HepG2 (cell line): ENCODE data around the gene SLC25A48. TPM values are rescaled to one million over a fixed set of nuclear protein-coding genes. Genes with fewer than 3 reads are reported as not detected.

ENCODE experiments used
- ATAC-seq: fragments of 200-7000 bp; cut with Tn5 transposase; 3 replicates; pipeline ENCODE4 v1.9.1; 2020; ENCODE audit warnings: mild to moderate bottlenecking, moderate library complexity
- BruUV-seq: library from RNA; stranded (reverse); fragments of 400-500 nt; replicated peaks from 2 replicates; lab custom pipeline; 2021; lab: Mats Ljungman, UMichigan
- CTCF ChIA-PET: fragments of 300-600 bp; formaldehyde crosslinking; extraction: SDS; loops from one replicate; lab custom pipeline; 2021; ENCODE audit warnings: low total read pairs, inconsistent platforms, low intra/inter-chr PET ratio; lab: Yijun Ruan, JAX
- POLR2A ChIA-PET: fragments of 350-600 bp; sonication (Branson Sonifier 250); formaldehyde crosslinking; loops from one replicate; lab custom pipeline; 2020; ENCODE audit warnings: antibody characterized with exemption, inconsistent platforms; lab: Yijun Ruan, JAX
- DNase-seq: peaks from one replicate; pipeline ENCODE4 v3.0.0-alpha.2; 2015; ENCODE audit warnings: low spot score
- FAIRE-seq: peaks from 3 replicates; lab custom pipeline; 2011; peaks lifted over from hg19 to GRCh38; lab: Jason Lieb, UNC
- H2AFZ ChIP-seq: one replicate; pipeline ENCODE4 v1.6.1; 2011; ENCODE audit warnings: low read length, inconsistent platforms
- H3K27ac ChIP-seq: fragments of 300-600 bp; 3 replicates; pipeline ENCODE4 v1.8.0; 2011; ENCODE audit warnings: mixed run types, mild to moderate bottlenecking, mixed read lengths, low read length, inconsistent platforms; ENCODE audit not compliant: insufficient read depth; ENCODE audit errors: extremely low read length
- H3K27me3 ChIP-seq, 2 experiments: fragments of 200-600 bp in 1 of 2; 2 replicates in 1 of 2; 3 replicates in 1 of 2; pipeline versions ENCODE4 v1.6.0 to v1.8.0; 2011; ENCODE audit warnings: low read length in 2 of 2, mild to moderate bottlenecking in 2 of 2, moderate library complexity in 2 of 2, inconsistent platforms in 1 of 2; ENCODE audit not compliant: insufficient read depth in 2 of 2, control insufficient read depth in 1 of 2
- H3K36me3 ChIP-seq, 2 experiments: fragments of 200-600 bp in 1 of 2; replicated peaks in 1 of 2; 2 replicates in 1 of 2; 3 replicates in 1 of 2; pipeline versions ENCODE4 v1.5.1 to v1.8.0; 2011; ENCODE audit warnings: low read length in 2 of 2, inconsistent platforms in 1 of 2; ENCODE audit not compliant: insufficient read depth in 2 of 2, control insufficient read depth in 1 of 2
- H3K4me1 ChIP-seq: 2 replicates; pipeline ENCODE4 v1.5.1; 2012; ENCODE audit warnings: low read length, inconsistent platforms; ENCODE audit not compliant: insufficient read depth
- H3K4me2 ChIP-seq: 2 replicates; pipeline ENCODE4 v1.6.0; 2011; ENCODE audit warnings: low read depth, low read length, inconsistent platforms
- H3K4me3 ChIP-seq, 3 experiments: fragments of 200-600 bp in 1 of 3; sonication (generic), shearing (Covaris generic) in 1 of 3; replicated peaks in 1 of 3; 2 replicates each; pipeline ENCODE4 v1.5.1; 2011 to 2016; ENCODE audit warnings: low read length in 3 of 3, inconsistent platforms in 2 of 3, low read depth in 2 of 3, mild to moderate bottlenecking in 2 of 3, control low read depth in 1 of 3, mixed read lengths in 1 of 3; ENCODE audit not compliant: insufficient read depth in 1 of 3
- H3K79me2 ChIP-seq: one replicate; pipeline ENCODE4 v1.6.1; 2011; ENCODE audit warnings: low read length, inconsistent platforms; ENCODE audit not compliant: insufficient read depth
- H3K9ac ChIP-seq: 2 replicates; pipeline ENCODE4 v1.6.0; 2011; ENCODE audit warnings: mild to moderate bottlenecking, low read depth, low read length, inconsistent platforms; ENCODE audit not compliant: insufficient read depth
- H3K9me3 ChIP-seq: 2 replicates; pipeline ENCODE4 v1.5.1; 2012; ENCODE audit warnings: mild to moderate bottlenecking, low read length
- H4K20me1 ChIP-seq: 2 replicates; pipeline ENCODE4 v1.6.0; 2011; ENCODE audit warnings: inconsistent platforms, mild to moderate bottlenecking, low read length, moderate library complexity; ENCODE audit not compliant: insufficient read depth
- CAMTA2 ChIP-seq: sonication (generic); formaldehyde crosslinking; IDR thresholded peaks from 2 replicates; pipeline ENCODE4 v1.4.0; 2020; ENCODE audit warnings: mild to moderate bottlenecking, missing genetic modification reagents, borderline replicate concordance
- HNF4A ChIP-seq: sonication (generic); formaldehyde crosslinking; IDR thresholded peaks from 2 replicates; pipeline ENCODE4 v1.4.0; 2020; ENCODE audit warnings: missing genetic modification reagents
- NONO ChIP-seq, 2 experiments: fragments of 450-650 bp in 1 of 2; sonication (generic) in 1 of 2; formaldehyde crosslinking in 1 of 2; IDR thresholded peaks in 1 of 2; conservative IDR thresholded peaks in 1 of 2; 2 replicates each; pipeline versions ENCODE4 v1.6.1 to v1.8.0; 2017 to 2022; ENCODE audit warnings: mild to moderate bottlenecking in 1 of 2, missing genetic modification reagents in 1 of 2, moderate library complexity in 1 of 2
- SYNCRIP ChIP-seq: fragments of 200-400 bp; formaldehyde crosslinking; IDR thresholded peaks from 2 replicates; pipeline ENCODE4 v1.6.1; 2018; ENCODE audit warnings: mild to moderate bottlenecking, low read depth, low read length; ENCODE audit not compliant: insufficient read depth
- TBX2 ChIP-seq: sonication (generic); formaldehyde crosslinking; IDR thresholded peaks from 2 replicates; pipeline ENCODE4 v1.5.0; 2020; ENCODE audit warnings: missing genetic modification reagents, mild to moderate bottlenecking, borderline replicate concordance
- TCF12 ChIP-seq, 2 experiments: fragments of 450-650 bp in 1 of 2; sonication (generic) in 1 of 2; formaldehyde crosslinking in 1 of 2; IDR thresholded peaks; 2 replicates each; pipeline versions ENCODE4 v1.6.1 to v1.8.0; 2017 to 2022; ENCODE audit warnings: antibody characterized with exemption in 1 of 2, mild to moderate bottlenecking in 1 of 2, missing genetic modification reagents in 1 of 2, moderate library complexity in 1 of 2
- THYN1 ChIP-seq: sonication (generic); formaldehyde crosslinking; IDR thresholded peaks from 2 replicates; pipeline ENCODE4 v1.8.1; 2023; ENCODE audit warnings: low read depth, mild to moderate bottlenecking, moderate library complexity, missing genetic modification reagents, borderline replicate concordance
- TSC22D2 ChIP-seq: sonication (generic); formaldehyde crosslinking; IDR thresholded peaks from 2 replicates; pipeline ENCODE4 v1.5.1; 2020; ENCODE audit warnings: missing genetic modification reagents, mild to moderate bottlenecking, borderline replicate concordance
- ZBTB7A ChIP-seq: sonication (generic); formaldehyde crosslinking; IDR thresholded peaks from 2 replicates; pipeline ENCODE4 v1.8.0; 2022; ENCODE audit warnings: mild to moderate bottlenecking, missing genetic modification reagents
- ZFAT ChIP-seq: sonication (generic); formaldehyde crosslinking; conservative IDR thresholded peaks from 2 replicates; pipeline ENCODE4 v1.8.1; 2023; ENCODE audit warnings: missing genetic modification reagents, inconsistent platforms
- ZNF20 ChIP-seq: sonication (generic); formaldehyde crosslinking; IDR thresholded peaks from 2 replicates; pipeline ENCODE4 v1.4.0; 2020; ENCODE audit warnings: mild to moderate bottlenecking, moderate library complexity, missing genetic modification reagents
- ZNF460 ChIP-seq: sonication (generic); formaldehyde crosslinking; IDR thresholded peaks from 2 replicates; pipeline ENCODE4 v1.5.1; 2020; ENCODE audit warnings: missing genetic modification reagents, mild to moderate bottlenecking, borderline replicate concordance
- ZNF543 ChIP-seq: sonication (generic); formaldehyde crosslinking; IDR thresholded peaks from 2 replicates; pipeline ENCODE4 v1.4.0; 2020; ENCODE audit warnings: mild to moderate bottlenecking, missing genetic modification reagents
- ZNF567 ChIP-seq: sonication (generic); formaldehyde crosslinking; IDR thresholded peaks from 2 replicates; pipeline ENCODE4 v1.8.1; 2023; ENCODE audit warnings: mild to moderate bottlenecking, missing genetic modification reagents, borderline replicate concordance
- ZNF605 ChIP-seq: sonication (generic); formaldehyde crosslinking; IDR thresholded peaks from 2 replicates; pipeline ENCODE4 v1.8.0; 2022; ENCODE audit warnings: mild to moderate bottlenecking, missing genetic modification reagents
- ZNF800 ChIP-seq: sonication (generic); formaldehyde crosslinking; IDR thresholded peaks from 2 replicates; pipeline ENCODE4 v1.4.0; 2020; ENCODE audit warnings: missing genetic modification reagents
- ZNF841 ChIP-seq: sonication (generic); formaldehyde crosslinking; IDR thresholded peaks from 2 replicates; pipeline ENCODE4 v1.8.1; 2023; ENCODE audit warnings: missing genetic modification reagents, borderline replicate concordance
- WGBS: methylation state at CpG from one replicate; pipeline ENCODE4 v1.1.6; 2017; ENCODE audit warnings: low lambda C conversion rate; 5-methylcytosine and 5-hydroxymethylcytosine counted together
- in situ Hi-C: cut with HindIII; loops from 2 replicates; pipeline ENCODE4 v1.10.0; 2017; ENCODE audit warnings: low pct_unique_long_range_greater_than_20kb; ENCODE audit not compliant: extremely low pct_ligation_motif_present
- intact Hi-C: fragments of 100-400 bp; cut with micrococcal nuclease; formaldehyde crosslinking; loops from one replicate; pipeline ENCODE4 v1.10.0; 2022; ENCODE audit not compliant: unreplicated experiment
- polyA plus RNA-seq, 8 experiments: library from polyadenylated mRNA; depleted of rRNA in 3 of 8; stranded (reverse) in 7 of 8; unstranded in 1 of 8; fragments of >200 nt; fragmentation: Illumina TruSeq in 4 of 8; extraction: Trizol in 4 of 8; gene quantifications; 2 replicates each; pipeline versions ENCODE4 v1.2.1 to v1.2.3, GENCODE V29; 2011 to 2016; ENCODE audit warnings: low read depth in 4 of 8, missing spikeins in 1 of 8, mixed read lengths in 1 of 8; ENCODE audit not compliant: insufficient read depth in 1 of 8
- total RNA-seq, 5 experiments: library from RNA; depleted of rRNA; stranded (reverse); fragments of >200 nt; fragmentation: Illumina TruSeq; extraction: Trizol; gene quantifications; 2 replicates each; pipeline ENCODE4 v1.2.3, GENCODE V29; 2016; ENCODE audit warnings: low read depth in 1 of 5

The SLC25A48 gene
- total and polyA plus RNA-seq, 2 of the 13 experiments (the other 11 are each of a cell fraction or from before 2014, with no cell fraction given) = 0.17 to 4.5 TPM

- H3K4me3 ChIP-seq = peak overlapping the region; percentile 70 to 92 (median 81)
- intact Hi-C loops (loop anchor here (1.0 to 2.0 kb wide), 2 partner anchors 44 to 131 kb away; no protein-coding TSS in a partner anchor), in situ Hi-C loops (no loop called here)
- H3K4me1 ChIP-seq = peaks cover 16% of the 10 kb centered on the region
- H3K9ac ChIP-seq = peak overlapping the region; percentile 74
- BruUV-seq = no TSS peak
- H3K4me2 ChIP-seq = peak overlapping the region; percentile 87
- H4K20me1 ChIP-seq = no peaks in the 10 kb centered on the region
- H3K79me2 ChIP-seq = peaks cover 17% of the 10 kb centered on the region
- H3K27me3 ChIP-seq = peaks cover 0 to 4% of the 10 kb centered on the region in 2 experiments; a peak in 3 of 5 replicates
- H2AFZ ChIP-seq = no peak overlapping the region
- ATAC-seq (peak; percentile 53), FAIRE-seq (no peak), DNase-seq (no peak)
- POLR2A ChIA-PET = no interaction called here
- 3% methylated on average over 17 of the region's 18 CpGs for WGBS
- H3K36me3 ChIP-seq = peaks cover 0 to 1% of the 10 kb centered on the region in 2 experiments; a peak in 2 of 5 replicates
- CTCF ChIA-PET = interaction anchor here (1.6 kb wide), 1 partner anchor 152 kb away, joined by 6 read pairs; no protein-coding TSS in a partner anchor
- peak overlapping the region; percentile 62 for H3K27ac ChIP-seq
- H3K9me3 ChIP-seq = no peaks in the 10 kb centered on the region
- TF ChIP-seq SYNCRIP (no peak), TCF12 (IDR thresholded peaks at IDR 0.05) (no peak), TCF12 (CRISPR knock-in tag; IDR thresholded peaks at IDR 0.05) (no peak), TSC22D2 (CRISPR knock-in tag) (no peak), ZNF605 (0 out of 2 replicates have a peak, but pooled peaks have one; percentile 1), CAMTA2 (CRISPR knock-in tag) (no peak), TBX2 (CRISPR knock-in tag) (0 out of 2 replicates have a peak, but pooled peaks have one; percentile 8), HNF4A (CRISPR knock-in tag) (no peak), THYN1 (CRISPR knock-in tag) (no peak), ZNF543 (CRISPR knock-in tag) (no peak), ZNF460 (CRISPR knock-in tag) (no peak), ZNF800 (CRISPR knock-in tag) (peak; percentile 24), ZNF841 (no peak), ZBTB7A (CRISPR knock-in tag) (no peak), ZNF567 (CRISPR knock-in tag) (no peak), NONO (IDR thresholded peaks at IDR 0.05) (no peak), NONO (CRISPR knock-in tag; conservative IDR thresholded peaks at IDR 0.05) (no peak), ZFAT (CRISPR knock-in tag) (no peak), ZNF20 (CRISPR knock-in tag) (no peak)
Observed at GRCh38 chr5:135930949-135931295, 96.5 kb downstream of the SLC25A48 start.
